Cardiac fibroblast (primary cell): ENCODE data around the gene KAT7.

Source experiments
- DNase-seq, 2 donors: peaks; one replicate each; pipeline versions ENCODE4 v3.0.0 to v3.0.0-alpha.2; 2010; ENCODE audit warnings: low read depth in 2 of 2
- H3K4me3 ChIP-seq, 2 donors: replicated peaks in 1 of 2; 1 replicate in 1 of 2; 2 replicates in 1 of 2; pipeline ENCODE4 v1.5.1; 2011; ENCODE audit warnings: low read depth in 2 of 2, low read length in 2 of 2, mild to moderate bottlenecking in 2 of 2, moderate library complexity in 1 of 2
- TF ChIP-seq, protein P1 (sequence below): IDR thresholded peaks from one replicate; pipeline ENCODE4 v1.5.1; 2011; ENCODE audit warnings: low read depth, mild to moderate bottlenecking, low read length, inconsistent platforms

Gene KAT7

GRCh38 chr17:49866019-49866380, 77.5 kb downstream of the KAT7 start:
- no peak overlapping the region for H3K4me3 ChIP-seq
- DNase-seq, result no peak
- TF ChIP-seq, protein P1, sequence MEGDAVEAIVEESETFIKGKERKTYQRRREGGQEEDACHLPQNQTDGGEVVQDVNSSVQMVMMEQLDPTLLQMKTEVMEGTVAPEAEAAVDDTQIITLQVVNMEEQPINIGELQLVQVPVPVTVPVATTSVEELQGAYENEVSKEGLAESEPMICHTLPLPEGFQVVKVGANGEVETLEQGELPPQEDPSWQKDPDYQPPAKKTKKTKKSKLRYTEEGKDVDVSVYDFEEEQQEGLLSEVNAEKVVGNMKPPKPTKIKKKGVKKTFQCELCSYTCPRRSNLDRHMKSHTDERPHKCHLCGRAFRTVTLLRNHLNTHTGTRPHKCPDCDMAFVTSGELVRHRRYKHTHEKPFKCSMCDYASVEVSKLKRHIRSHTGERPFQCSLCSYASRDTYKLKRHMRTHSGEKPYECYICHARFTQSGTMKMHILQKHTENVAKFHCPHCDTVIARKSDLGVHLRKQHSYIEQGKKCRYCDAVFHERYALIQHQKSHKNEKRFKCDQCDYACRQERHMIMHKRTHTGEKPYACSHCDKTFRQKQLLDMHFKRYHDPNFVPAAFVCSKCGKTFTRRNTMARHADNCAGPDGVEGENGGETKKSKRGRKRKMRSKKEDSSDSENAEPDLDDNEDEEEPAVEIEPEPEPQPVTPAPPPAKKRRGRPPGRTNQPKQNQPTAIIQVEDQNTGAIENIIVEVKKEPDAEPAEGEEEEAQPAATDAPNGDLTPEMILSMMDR, result no peak

GRCh38 chr17:49866882-49867413, 78.5 kb downstream of the KAT7 start:
- DNase-seq, result no peak
- no peak overlapping the region for H3K4me3 ChIP-seq
- TF ChIP-seq, protein P1, result no peak

DNA sequence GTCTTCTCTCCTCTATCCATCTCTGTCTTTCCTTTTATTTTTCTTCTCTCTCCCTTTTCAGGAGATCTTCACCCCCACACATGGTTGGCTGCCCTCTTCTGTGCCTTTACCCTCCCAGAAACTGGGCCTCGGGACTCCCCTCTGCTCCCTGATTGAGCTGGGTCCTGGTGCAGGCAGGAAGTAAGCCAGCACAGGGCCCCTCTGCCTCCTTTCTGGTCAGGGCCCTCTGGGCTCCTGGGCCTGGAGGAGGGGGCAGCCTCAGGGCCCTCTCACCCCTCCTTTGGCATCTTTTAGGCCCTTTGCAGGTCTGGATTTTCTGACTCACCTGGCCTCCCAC, 80.5 kb downstream of the KAT7 start:
- TF ChIP-seq, protein P1, result no peak
- no peak overlapping the region for H3K4me3 ChIP-seq
- no peak for DNase-seq

DNA sequence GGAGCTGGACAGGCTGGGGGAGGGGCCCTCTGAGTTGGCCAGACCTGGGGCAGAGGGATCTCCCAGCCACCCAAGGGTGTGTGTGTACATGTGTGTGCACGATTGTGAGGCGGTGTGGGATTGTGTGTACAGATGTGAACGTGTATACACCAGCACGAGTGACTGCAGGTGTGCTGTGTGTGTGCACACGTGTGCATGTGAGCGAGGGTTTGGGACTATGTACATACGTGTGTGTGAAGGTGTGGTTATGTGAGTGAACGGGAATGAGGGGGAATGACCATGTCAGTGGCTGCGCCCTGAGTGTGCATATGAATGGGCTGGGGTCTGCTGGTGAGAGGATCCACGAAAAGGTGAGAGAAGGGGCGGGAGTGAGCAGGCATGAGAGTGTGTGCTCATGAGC, 81.8 kb downstream of the KAT7 start:
- TF ChIP-seq, protein P1, result no peak
- no peak overlapping the region for H3K4me3 ChIP-seq
- DNase-seq, result no peak

DNA sequence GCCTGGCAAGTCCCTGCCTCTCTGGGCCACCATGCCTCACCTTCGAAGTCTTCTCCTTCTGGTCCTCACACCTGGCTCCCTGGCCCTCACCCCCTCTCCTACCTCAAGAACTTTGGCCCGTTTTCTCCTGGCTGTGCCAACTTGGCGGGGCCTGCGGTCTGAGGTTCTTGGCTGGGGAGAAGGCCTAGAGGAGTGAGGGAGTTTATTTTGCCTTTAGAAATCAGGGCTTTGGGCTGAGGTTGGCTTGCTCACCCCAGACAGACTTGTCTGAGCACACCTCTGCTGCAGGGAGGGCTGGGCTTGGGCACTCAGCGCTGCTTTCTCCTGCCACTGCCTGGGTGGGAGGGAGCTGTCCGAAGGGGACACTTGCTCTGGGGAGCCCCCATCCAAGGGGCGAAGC, 82.7 kb downstream of the KAT7 start:
- no peak for DNase-seq
- no peak overlapping the region for H3K4me3 ChIP-seq
- TF ChIP-seq, protein P1, result no peak

- DNase-seq, result no peak
- TF ChIP-seq, protein P1, result no peak
- H3K4me3 ChIP-seq, result no peak overlapping the region
Measured at GRCh38 chr17:49872754-49873377, 84.4 kb downstream of the KAT7 start.

DNA sequence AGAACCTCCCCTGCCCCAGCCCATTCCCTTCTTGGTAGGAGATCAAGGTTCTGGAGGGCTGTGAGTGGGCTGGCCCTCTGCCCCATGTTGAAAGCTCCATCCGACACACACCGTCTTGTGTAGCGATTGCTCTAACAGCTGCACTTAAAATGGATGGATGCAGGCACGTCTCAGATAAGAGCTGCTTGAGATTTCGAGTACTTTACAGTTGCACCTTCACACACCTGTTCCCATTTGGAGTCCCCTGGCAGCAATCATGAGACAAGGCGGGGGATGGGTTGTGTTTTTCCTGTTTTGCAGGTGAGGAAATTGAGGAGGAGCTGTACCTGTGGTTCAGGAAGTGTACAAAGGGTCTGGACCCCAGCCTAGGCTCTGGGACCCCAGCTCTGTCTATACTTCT, 85.0 kb downstream of the KAT7 start:
- DNase-seq, result no peak
- no peak overlapping the region for H3K4me3 ChIP-seq
- TF ChIP-seq, protein P1, result no peak
